ENCODE results near the gene PHLDB2. TPM values are rescaled to one million over a fixed set of nuclear protein-coding genes. Genes with fewer than 3 reads are reported as not detected.

Gene PHLDB2
- total and polyA plus RNA-seq, 2 of the 8 experiments (the other 6 are each of a cell fraction or from before 2014, with no cell fraction given), result 5.8 to 22.6 TPM

- no peak for TF ChIP-seq CHD7 (IDR thresholded peaks at IDR 0.05; ENCODE audit: insufficient replicate concordance, low read length)
These were observed 31.2 kb upstream of the PHLDB2 start (continued) for GRCh38 chr3:111827871-111828270.

All from H1 (cell line).